Ovary (tissue), 1 donor: ENCODE data around the gene EN2.

Experiments
- EP300 ChIP-seq: sonication (generic); formaldehyde crosslinking; IDR thresholded peaks from one replicate; pipeline ENCODE4 v1.6.1; 2017; ENCODE audit warnings: antibody characterized with exemption
- POLR2A ChIP-seq: fragments of 450-650 bp; IDR thresholded peaks from one replicate; pipeline ENCODE4 v1.6.1; 2017; ENCODE audit warnings: antibody characterized with exemption, mild to moderate bottlenecking, moderate library complexity

GRCh38 chr7:155490697-155491628 is 33.0 kb downstream of the EN2 start:
- TF ChIP-seq EP300 (no peak), POLR2A (no peak)
